ENCODE data around the gene FRA10AC1.
A peak's percentile ranks its signal among the peaks of the same experiment; 100 is the strongest.

The FRA10AC1 gene

DNA sequence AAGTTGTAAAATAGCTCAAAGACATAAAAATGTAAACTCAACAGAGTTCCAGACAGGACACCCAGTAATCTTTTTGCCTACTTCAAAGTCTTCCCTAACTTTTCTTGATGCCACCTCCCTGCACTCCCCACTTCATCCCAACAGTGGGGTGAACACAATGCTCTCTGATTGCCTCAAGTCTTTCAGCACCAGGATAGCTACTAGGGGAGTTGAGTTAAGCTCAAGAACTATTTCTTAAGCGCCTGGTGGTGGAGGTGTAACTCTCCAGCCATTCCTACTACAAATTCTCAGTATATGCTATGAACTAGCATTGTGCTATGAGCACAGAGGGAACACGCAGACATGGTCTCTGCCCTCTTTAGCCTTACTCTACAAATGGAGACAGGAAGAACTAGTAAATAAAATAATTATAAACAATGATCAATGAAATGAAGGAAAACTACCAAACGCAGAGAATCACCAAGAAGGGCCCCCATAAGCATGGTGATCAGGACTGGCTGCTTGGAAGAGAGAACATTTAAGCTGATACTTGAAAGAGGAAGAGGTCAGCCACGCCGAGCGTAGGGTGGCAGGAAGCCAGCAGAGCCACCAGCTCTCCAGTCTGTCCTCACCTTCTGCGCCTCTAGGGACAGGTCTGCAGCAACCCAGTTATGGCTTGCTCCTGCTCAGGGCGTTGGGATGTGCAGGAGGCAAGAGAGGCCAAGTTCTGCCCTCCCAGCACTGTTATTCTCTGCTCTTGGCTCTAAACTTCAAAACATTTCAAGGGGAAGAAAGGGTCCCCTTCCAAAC, 16.7 kb upstream of the FRA10AC1 start:
- CTCF ChIA-PET = interaction anchor here (1.2 to 1.6 kb wide), 5 partner anchors 11 to 198 kb away, joined by 3 to 8 read pairs (median 5); partner anchors contain the start of gene FRA10AC1
- POLR2A ChIA-PET = no interaction called here
- TF ChIP-seq, protein P1, sequence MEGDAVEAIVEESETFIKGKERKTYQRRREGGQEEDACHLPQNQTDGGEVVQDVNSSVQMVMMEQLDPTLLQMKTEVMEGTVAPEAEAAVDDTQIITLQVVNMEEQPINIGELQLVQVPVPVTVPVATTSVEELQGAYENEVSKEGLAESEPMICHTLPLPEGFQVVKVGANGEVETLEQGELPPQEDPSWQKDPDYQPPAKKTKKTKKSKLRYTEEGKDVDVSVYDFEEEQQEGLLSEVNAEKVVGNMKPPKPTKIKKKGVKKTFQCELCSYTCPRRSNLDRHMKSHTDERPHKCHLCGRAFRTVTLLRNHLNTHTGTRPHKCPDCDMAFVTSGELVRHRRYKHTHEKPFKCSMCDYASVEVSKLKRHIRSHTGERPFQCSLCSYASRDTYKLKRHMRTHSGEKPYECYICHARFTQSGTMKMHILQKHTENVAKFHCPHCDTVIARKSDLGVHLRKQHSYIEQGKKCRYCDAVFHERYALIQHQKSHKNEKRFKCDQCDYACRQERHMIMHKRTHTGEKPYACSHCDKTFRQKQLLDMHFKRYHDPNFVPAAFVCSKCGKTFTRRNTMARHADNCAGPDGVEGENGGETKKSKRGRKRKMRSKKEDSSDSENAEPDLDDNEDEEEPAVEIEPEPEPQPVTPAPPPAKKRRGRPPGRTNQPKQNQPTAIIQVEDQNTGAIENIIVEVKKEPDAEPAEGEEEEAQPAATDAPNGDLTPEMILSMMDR (IDR thresholded peaks at IDR 0.05; ENCODE audit: control extremely low read depth, extremely low read depth, low read depth, missing control alignments) = no peak
- peak; percentile 40 for DNase-seq (ENCODE audit: extremely low spot score)

DNA sequence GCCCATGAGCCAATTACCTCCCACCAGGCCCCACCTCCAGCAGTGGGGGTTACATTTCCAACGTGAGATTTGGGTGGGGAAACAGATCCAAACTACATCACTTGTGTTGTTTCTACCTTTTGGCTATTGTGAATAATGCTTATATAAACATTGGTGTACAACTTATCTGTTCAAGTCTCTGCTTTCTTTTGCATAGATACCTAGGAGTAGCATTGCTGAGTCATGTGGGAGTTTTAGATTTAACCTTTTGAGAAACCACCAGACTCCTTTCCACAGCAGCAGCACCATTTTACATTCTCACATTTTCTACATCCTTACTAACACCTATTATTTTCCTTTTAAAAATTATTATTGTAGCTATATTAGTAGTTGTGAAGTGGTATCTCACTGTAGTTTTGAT, 14.4 kb upstream of the FRA10AC1 start:
- POLR2A ChIA-PET = no interaction called here
- DNase-seq (ENCODE audit: extremely low spot score) = no peak

DNA sequence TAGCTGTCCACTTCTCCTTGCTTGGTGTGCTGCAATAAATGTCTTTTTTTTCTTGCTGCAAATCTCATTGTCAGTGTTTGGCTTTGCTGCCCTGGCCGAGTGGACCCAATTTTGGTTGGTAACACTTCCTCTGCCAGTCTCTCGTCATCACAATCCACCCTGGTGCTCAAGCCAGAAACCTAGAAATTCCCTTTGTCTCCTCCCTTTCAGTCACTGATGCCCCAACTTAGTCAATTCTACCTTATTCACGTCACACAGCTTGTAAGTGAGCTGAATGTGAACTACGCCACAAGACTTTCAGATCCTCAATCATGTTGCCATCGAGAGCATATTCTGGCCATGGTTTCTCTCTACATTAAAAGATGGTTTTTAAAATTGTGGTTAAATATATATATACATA, 13.0 kb upstream of the FRA10AC1 start:
- POLR2A ChIA-PET = interaction anchor here (0.7 to 0.9 kb wide), 2 partner anchors 12 to 13 kb away, joined by 3 to 4 read pairs; partner anchors contain the start of gene FRA10AC1
- DNase-seq (ENCODE audit: extremely low spot score) = peak; percentile 67
- CTCF ChIA-PET = interaction anchor here (1.0 to 1.1 kb wide), 3 partner anchors 10 to 33 kb away, joined by 3 read pairs; no protein-coding TSS in a partner anchor
- TF ChIP-seq, protein P1 (IDR thresholded peaks at IDR 0.05; ENCODE audit: control extremely low read depth, extremely low read depth, low read depth, missing control alignments) = no peak

More for the DNA sequence above, 14.4 kb upstream of the FRA10AC1 start:
- CTCF ChIA-PET = no interaction called here
- TF ChIP-seq, protein P1 (IDR thresholded peaks at IDR 0.05; ENCODE audit: control extremely low read depth, extremely low read depth, low read depth, missing control alignments) = no peak

DNA sequence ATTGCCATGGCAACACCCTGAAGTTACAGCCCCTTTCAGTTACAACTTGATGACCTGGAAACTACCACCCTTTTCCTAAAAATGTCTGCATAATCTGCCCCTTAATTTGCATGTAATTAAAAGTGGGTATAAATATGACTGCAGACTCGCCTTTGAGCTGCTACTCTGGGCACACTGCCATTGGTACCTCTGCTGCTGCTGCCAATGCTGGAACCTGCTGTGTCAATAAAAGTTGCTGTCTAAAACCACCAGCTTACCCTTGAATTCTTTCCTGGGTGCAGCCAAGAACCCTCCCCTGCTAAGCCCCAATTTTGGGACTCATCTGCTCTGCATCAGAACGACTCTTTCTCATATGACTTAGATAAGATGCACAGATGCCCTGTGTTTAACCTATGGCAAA, 10.2 kb upstream of the FRA10AC1 start:
- TF ChIP-seq, protein P1 (IDR thresholded peaks at IDR 0.05; ENCODE audit: control extremely low read depth, extremely low read depth, low read depth, missing control alignments) = no peak
- POLR2A ChIA-PET = no interaction called here
- DNase-seq (ENCODE audit: extremely low spot score) = no peak
- CTCF ChIA-PET = no interaction called here

DNA sequence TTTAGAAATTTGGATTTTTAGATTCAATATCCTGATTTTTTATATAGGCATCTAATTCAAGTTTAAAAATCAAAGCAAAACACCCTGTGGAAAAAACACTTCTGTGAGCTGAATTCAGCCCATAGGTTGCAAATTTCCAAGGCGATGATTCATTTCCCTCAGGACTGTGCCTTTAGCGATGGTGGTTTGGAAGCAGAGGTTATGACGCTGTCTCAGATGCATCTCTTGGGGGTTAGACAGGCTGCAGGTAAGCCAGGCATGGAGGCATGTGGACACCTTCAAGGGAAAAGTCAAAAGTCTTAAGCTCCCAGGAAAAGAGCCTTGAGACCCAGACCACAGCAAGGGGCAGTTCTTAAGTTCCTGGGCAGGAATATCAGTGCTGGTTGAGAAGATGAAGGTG, 9.5 kb upstream of the FRA10AC1 start:
- DNase-seq (ENCODE audit: extremely low spot score) = no peak
- ChIA-PET POLR2A (no interaction called here), CTCF (no interaction called here)
- TF ChIP-seq, protein P1 (IDR thresholded peaks at IDR 0.05; ENCODE audit: control extremely low read depth, extremely low read depth, low read depth, missing control alignments) = no peak

DNA sequence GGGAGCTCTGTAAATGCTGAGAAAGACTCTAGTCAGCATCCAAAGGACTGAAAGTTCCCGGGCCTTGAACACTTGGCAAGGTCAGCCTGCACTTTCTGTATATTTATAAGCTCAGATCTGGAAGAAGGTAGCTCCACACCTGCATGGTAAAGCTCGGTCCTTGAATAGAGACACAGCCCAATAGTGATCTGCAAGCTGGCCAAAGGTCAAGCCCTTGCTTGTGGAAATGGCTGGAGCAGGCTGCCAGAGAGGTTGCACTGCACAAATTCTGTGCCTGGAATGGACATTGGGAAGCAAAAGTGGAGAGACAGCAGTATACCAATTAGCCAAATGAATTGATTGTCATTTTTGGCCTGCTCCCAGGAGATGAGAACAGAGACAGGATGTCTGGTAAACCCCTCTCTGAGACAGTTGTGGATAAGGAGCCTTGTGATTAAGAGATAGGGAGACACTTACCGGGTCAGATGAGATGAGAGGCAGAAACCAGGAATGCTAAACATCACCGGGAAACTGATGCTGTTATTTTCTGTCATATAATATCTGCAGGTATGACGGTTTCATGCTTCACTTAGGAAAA, 8.0 kb upstream of the FRA10AC1 start:
- ChIA-PET POLR2A (no interaction called here), CTCF (no interaction called here)
- no peak for DNase-seq (ENCODE audit: extremely low spot score)
- TF ChIP-seq, protein P1 (IDR thresholded peaks at IDR 0.05; ENCODE audit: control extremely low read depth, extremely low read depth, low read depth, missing control alignments) = no peak

Measured in GM10248 (cell line).